OCI-LY1 (cell line): ENCODE results near the gene BRD3OS.

ENCODE experiments used
- EZH2 ChIP-seq: fragments of 200-600 bp; sonication (generic), shearing (Covaris generic); IDR thresholded peaks from 2 replicates; pipeline ENCODE4 v1.8.0; 2017; ENCODE audit warnings: borderline replicate concordance, mixed run types, mild to moderate bottlenecking, antibody characterized with exemption, low read length, moderate library complexity, mixed read lengths
- TF ChIP-seq, protein P1 (sequence below): fragments of 200-600 bp; sonication (generic), shearing (Covaris generic); IDR thresholded peaks from 2 replicates; pipeline ENCODE4 v1.5.1; 2017; ENCODE audit warnings: mild to moderate bottlenecking, antibody characterized with exemption, low read length, moderate library complexity, mixed read lengths

DNA sequence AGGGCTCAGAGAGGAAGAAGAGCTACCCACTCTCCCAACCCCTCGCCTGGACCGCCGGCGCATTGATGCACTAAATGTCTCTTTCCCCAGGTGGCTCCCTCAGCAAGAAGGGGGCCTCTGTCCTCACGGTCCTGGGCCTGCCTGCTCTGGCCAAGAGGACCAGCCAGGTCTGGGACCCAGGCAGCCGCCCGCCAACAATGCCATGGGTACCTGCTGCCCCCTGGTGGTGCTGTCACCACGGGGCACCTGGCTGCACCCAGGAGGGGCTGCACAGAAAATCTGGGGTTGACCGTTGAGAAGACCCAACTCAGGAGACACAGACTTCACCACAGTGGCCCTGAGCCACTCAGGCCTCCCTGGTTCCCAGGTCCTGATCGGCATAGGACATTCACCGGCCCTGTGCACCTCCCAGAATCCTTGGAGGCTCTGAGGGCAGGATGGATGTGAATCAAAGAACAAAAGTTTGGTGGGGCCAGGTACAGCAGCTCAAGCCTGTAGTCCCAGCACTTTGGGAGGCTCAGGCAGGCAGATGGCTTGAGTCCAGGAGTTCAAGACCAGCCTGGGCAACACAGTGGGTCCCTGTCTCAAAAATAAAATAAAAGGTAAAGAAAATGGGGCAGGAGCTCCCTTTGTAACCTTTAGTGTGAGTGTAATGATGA lies 30.8 kb upstream of the BRD3OS start:
- TF ChIP-seq, protein P1, sequence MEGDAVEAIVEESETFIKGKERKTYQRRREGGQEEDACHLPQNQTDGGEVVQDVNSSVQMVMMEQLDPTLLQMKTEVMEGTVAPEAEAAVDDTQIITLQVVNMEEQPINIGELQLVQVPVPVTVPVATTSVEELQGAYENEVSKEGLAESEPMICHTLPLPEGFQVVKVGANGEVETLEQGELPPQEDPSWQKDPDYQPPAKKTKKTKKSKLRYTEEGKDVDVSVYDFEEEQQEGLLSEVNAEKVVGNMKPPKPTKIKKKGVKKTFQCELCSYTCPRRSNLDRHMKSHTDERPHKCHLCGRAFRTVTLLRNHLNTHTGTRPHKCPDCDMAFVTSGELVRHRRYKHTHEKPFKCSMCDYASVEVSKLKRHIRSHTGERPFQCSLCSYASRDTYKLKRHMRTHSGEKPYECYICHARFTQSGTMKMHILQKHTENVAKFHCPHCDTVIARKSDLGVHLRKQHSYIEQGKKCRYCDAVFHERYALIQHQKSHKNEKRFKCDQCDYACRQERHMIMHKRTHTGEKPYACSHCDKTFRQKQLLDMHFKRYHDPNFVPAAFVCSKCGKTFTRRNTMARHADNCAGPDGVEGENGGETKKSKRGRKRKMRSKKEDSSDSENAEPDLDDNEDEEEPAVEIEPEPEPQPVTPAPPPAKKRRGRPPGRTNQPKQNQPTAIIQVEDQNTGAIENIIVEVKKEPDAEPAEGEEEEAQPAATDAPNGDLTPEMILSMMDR, result peak; percentile 94
- TF ChIP-seq EZH2, result no peak
